ENCODE measurements around the gene ZFYVE21.

DNA sequence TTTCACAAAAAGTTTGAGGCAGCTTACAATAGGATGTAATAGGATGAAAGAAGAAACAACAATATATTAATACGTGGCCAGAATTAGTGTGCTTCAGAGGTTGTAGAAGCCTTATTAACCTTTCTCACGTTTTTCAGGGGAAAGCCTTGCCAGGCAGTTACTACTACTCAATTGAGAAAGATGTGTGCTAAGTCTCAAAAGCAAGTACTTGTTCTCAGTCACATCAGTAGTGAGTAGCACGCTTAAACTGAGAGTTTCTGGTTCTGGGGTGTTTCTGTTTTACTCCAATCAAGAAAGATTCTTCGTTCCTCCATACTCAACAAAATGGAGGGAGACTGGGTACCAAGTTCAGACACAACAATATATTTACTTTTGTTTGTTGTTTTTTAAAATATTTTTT, 47.9 kb upstream of the ZFYVE21 start:
- TF ChIP-seq, protein P1, sequence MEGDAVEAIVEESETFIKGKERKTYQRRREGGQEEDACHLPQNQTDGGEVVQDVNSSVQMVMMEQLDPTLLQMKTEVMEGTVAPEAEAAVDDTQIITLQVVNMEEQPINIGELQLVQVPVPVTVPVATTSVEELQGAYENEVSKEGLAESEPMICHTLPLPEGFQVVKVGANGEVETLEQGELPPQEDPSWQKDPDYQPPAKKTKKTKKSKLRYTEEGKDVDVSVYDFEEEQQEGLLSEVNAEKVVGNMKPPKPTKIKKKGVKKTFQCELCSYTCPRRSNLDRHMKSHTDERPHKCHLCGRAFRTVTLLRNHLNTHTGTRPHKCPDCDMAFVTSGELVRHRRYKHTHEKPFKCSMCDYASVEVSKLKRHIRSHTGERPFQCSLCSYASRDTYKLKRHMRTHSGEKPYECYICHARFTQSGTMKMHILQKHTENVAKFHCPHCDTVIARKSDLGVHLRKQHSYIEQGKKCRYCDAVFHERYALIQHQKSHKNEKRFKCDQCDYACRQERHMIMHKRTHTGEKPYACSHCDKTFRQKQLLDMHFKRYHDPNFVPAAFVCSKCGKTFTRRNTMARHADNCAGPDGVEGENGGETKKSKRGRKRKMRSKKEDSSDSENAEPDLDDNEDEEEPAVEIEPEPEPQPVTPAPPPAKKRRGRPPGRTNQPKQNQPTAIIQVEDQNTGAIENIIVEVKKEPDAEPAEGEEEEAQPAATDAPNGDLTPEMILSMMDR (conservative IDR thresholded peaks at IDR 0.05 in 1 of 2, IDR thresholded peaks at IDR 0.05 in 1 of 2; ENCODE audit: extremely low read depth in 1 of 2, insufficient read depth in 1 of 2, low read depth in 1 of 2, low read length in 2 of 2), result no peak
- no peak for TF ChIP-seq EZH2 (IDR thresholded peaks at IDR 0.05; ENCODE audit: borderline replicate concordance, low read length)
